Naive thymus-derived CD8-positive, alpha-beta T cell (primary cell): Measurements from ENCODE around the gene BMPR1A. TPM values are rescaled to one million over a fixed set of nuclear protein-coding genes. Genes with fewer than 3 reads are reported as not detected.
"Not testable (repeated sequence)": the region's sequence is repeated elsewhere in the genome, so short reads cannot be mapped to it uniquely, and the experiment has no call there.

Experiments used
- ATAC-seq, 2 donors: fragments of 150-1000 bp; cut with Tn5 transposase in 1 of 2; sonication (Bioruptor Pico), chemical (Tn5 transposase) in 1 of 2; 1 replicate in 1 of 2; 2 replicates in 1 of 2; pipeline ENCODE4 v1.10.0; 2021; ENCODE audit warnings: mild to moderate bottlenecking in 2 of 2, moderate library complexity in 2 of 2
- POLR2A ChIA-PET: fragments of 350-600 bp; sonication (Branson Sonifier 250); formaldehyde crosslinking; loops from one replicate; lab custom pipeline; 2021; ENCODE audit warnings: antibody characterized with exemption; lab: Charles Lee
- DNase-seq, 10 donors: peaks; one replicate each; pipeline versions ENCODE4 v3.0.0 to v3.0.0-alpha.2; 2020 to 2022
- H3K27ac Mint-ChIP-seq, 10 donors: one replicate each; pipeline ENCODE4 v1.8.0; 2020 to 2022; ENCODE audit warnings: mild to moderate bottlenecking in 10 of 10, mixed read lengths in 10 of 10, moderate library complexity in 4 of 10, inconsistent platforms in 1 of 10
- H3K27me3 Mint-ChIP-seq, 5 donors: one replicate each; pipeline ENCODE4 v1.8.0; 2021 to 2022; ENCODE audit warnings: mixed read lengths in 5 of 5
- H3K36me3 Mint-ChIP-seq, 3 donors: one replicate each; pipeline ENCODE4 v1.8.0; 2020 to 2022; ENCODE audit warnings: mixed read lengths in 3 of 3, mild to moderate bottlenecking in 2 of 3, inconsistent platforms in 1 of 3
- H3K4me1 Mint-ChIP-seq, 4 donors: one replicate each; pipeline ENCODE4 v1.8.0; 2021 to 2022; ENCODE audit warnings: mixed read lengths in 4 of 4
- H3K4me3 Mint-ChIP-seq, 10 donors: one replicate each; pipeline ENCODE4 v1.8.0; 2020 to 2022; ENCODE audit warnings: mild to moderate bottlenecking in 10 of 10, mixed read lengths in 10 of 10, moderate library complexity in 6 of 10, inconsistent platforms in 1 of 10
- H3K9me3 Mint-ChIP-seq, 9 donors: one replicate each; pipeline ENCODE4 v1.8.0; 2020 to 2022; ENCODE audit warnings: mixed read lengths in 9 of 9, mild to moderate bottlenecking in 3 of 9, inconsistent platforms in 1 of 9, moderate library complexity in 1 of 9
- polyA plus RNA-seq, 3 donors: library from polyadenylated mRNA; unstranded; fragments of 300-500 nt; fragmentation: Illumina TruSeq; gene quantifications; one replicate each; pipeline ENCODE4 v1.2.3, GENCODE V29; 2021
- total RNA-seq, 8 experiments: library from RNA in 2 of 8; stranded (reverse) in 2 of 8; gene quantifications; one replicate each; pipeline ENCODE4 v1.2.3 and lab custom pipeline; 2021 to 2026

Gene BMPR1A
- total and polyA plus RNA-seq, 5 experiments from 2014 or later, result 1.1 to 11.0 (median 5.2) TPM

DNA sequence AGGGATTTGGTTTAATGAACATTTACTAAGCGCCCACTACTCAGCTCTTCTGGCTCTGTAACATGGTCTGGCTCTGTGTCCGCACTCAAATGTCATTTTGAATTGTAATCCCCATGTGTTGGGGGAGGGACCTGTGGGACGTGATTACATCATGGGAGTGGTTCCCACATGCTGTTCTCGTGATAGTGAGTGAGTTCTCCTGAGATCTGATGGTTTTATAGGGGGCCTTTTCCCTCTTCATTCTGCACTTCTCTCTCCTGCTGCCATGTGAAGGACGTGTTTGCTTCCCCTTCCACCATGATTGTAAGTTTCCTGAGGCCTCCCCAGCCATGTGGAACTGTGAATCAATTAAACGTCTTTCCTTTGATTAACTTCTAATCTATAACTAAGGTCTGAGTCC lies 224.6 kb downstream of the BMPR1A start:
- H3K9me3 Mint-ChIP-seq, ATAC-seq, H3K27me3 Mint-ChIP-seq, H3K4me1 Mint-ChIP-seq, H3K4me3 Mint-ChIP-seq, DNase-seq, H3K36me3 Mint-ChIP-seq, H3K27ac Mint-ChIP-seq: not testable (repeated sequence)
- POLR2A ChIA-PET, result interaction anchor here (0.5 kb wide), 1 partner anchor 27 kb away, joined by 3 read pairs; no protein-coding TSS in a partner anchor

DNA sequence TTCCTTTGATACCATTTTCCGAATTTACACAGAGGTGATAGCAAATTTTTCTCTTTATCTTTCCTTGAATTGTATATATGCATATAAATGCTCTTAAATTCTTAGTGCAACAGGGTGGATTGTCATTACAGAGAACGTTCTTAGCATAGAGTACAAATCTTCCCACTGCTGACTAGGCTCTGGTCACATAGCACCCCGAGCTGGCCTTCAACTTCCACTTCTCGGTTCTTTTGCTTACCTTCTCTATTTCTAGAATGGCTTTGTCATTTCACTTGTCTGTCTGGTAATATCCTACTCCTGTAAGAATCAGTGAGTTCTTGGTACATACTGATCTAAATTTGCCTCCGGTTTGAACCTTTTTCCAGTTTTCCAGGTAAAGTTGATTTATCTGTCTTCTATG lies 225.3 kb downstream of the BMPR1A start:
- Mint-ChIP-seq H3K27me3 (peaks cover 0 to 3% (median 0%) of the 10 kb centered on the region in 5 donors), H3K4me3 (no peak overlapping the region), H3K9me3 (no peaks in the 10 kb centered on the region), H3K4me1 (no peaks in the 10 kb centered on the region), H3K27ac (no peak overlapping the region), H3K36me3 (no peaks in the 10 kb centered on the region)
- POLR2A ChIA-PET, result interaction anchor here (0.5 kb wide), 1 partner anchor 26 kb away, joined by 3 read pairs; no protein-coding TSS in a partner anchor
- ATAC-seq (no peak), DNase-seq (no peak)

Other genes with a start within 250 kb of the BMPR1A start
- gene WAPL, start 234.8 kb upstream of the BMPR1A start, total RNA-seq, result 10 to 100 TPM; 66.5 to 67.3 TPM
- 10 to 100 TPM; 37.0 to 42.1 (median 38.6) TPM for gene WAPL, start 234.8 kb upstream of the BMPR1A start, polyA plus RNA-seq
- not detected for gene OPN4, start 102.1 kb upstream of the BMPR1A start, total RNA-seq
- not detected for gene OPN4, start 102.1 kb upstream of the BMPR1A start, polyA plus RNA-seq
- gene LDB3, start 88.1 kb upstream of the BMPR1A start, total RNA-seq, result under 1 TPM; 0.08 to 0.29 TPM
- not detected for gene LDB3, start 88.1 kb upstream of the BMPR1A start, polyA plus RNA-seq
- 1 to 10 TPM in 1 of 2 experiments, not detected in 1; 1.2 TPM for gene MMRN2, start 201.0 kb downstream of the BMPR1A start, total RNA-seq
- under 1 TPM in 2 of 3 donors, not detected in 1; 0.11 to 0.74 TPM for gene MMRN2, start 201.0 kb downstream of the BMPR1A start, polyA plus RNA-seq
- gene SNCG, start 202.0 kb downstream of the BMPR1A start, total RNA-seq, result under 1 TPM in 1 of 2 experiments, not detected in 1; 0.58 TPM
- not detected for gene SNCG, start 202.0 kb downstream of the BMPR1A start, polyA plus RNA-seq
- not detected for gene ADIRF, start 211.9 kb downstream of the BMPR1A start, total RNA-seq
- not detected for gene ADIRF, start 211.9 kb downstream of the BMPR1A start, polyA plus RNA-seq